NT2/D1 (cell line): ENCODE data around the gene PTPN14.

Experiments
- DNase-seq: peaks from one replicate; pipeline ENCODE4 v3.0.0-alpha.2; 2011; ENCODE audit warnings: low read depth, low spot score
- H3K27me3 ChIP-seq: 2 replicates; pipeline ENCODE4 v1.6.0; 2011; ENCODE audit warnings: mild to moderate bottlenecking; ENCODE audit not compliant: insufficient read length, insufficient read depth
- H3K36me3 ChIP-seq: 2 replicates; pipeline ENCODE4 v1.6.1; 2011; ENCODE audit warnings: mild to moderate bottlenecking, low read length, mixed read lengths; ENCODE audit not compliant: insufficient read depth, insufficient read length
- H3K4me1 ChIP-seq: 2 replicates; pipeline ENCODE4 v1.5.1; 2011; ENCODE audit not compliant: insufficient read depth, insufficient read length
- H3K4me3 ChIP-seq: 2 replicates; pipeline ENCODE4 v1.5.1; 2011; ENCODE audit warnings: low read depth; ENCODE audit not compliant: insufficient read length
- H3K9ac ChIP-seq: 2 replicates; pipeline ENCODE4 v1.6.0; 2011; ENCODE audit warnings: low read depth; ENCODE audit not compliant: insufficient read length
- H3K9me3 ChIP-seq: 2 replicates; pipeline ENCODE4 v1.5.1; 2011; ENCODE audit warnings: mild to moderate bottlenecking, low read length; ENCODE audit not compliant: insufficient read depth
- SUZ12 ChIP-seq: IDR thresholded peaks from 2 replicates; pipeline ENCODE4 v1.6.1; 2011; ENCODE audit not compliant: insufficient read length, insufficient read depth; ENCODE audit errors: extremely low read depth
- YY1 ChIP-seq: IDR thresholded peaks from 2 replicates; pipeline ENCODE4 v1.6.1; 2011; ENCODE audit not compliant: insufficient read length, insufficient read depth
- ZNF274 ChIP-seq: IDR thresholded peaks from 2 replicates; pipeline ENCODE4 v1.6.1; 2011; ENCODE audit warnings: mild to moderate bottlenecking, low read depth, low read length

The PTPN14 gene

DNA sequence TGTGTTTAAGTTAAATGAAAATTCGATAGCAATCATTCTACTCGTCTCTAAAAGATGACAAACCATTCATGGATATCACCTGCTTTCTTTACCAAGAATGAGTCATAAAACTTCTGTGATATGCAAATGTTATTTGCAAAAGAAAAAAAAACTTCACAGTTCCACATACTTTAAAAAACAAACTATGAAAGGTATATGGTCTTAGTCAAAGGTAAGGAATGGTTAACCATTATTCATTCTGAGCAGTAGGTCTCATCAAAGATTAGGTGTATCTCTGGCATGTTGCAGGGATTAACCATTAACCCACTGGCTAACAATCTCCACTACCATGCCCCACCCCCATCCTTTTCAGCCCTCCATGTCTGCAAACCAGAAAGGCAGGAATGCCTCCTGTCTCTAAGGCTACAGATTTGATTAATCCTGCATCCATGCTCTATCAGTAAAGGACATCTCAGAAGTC is 44.4 kb downstream of the PTPN14 start:
- Histone ChIP-seq H3K4me3 (no peak overlapping the region), H3K36me3 (peaks cover 34% of the 10 kb centered on the region), H3K9me3 (peaks cover 38% of the 10 kb centered on the region), H3K4me1 (peaks cover 5% of the 10 kb centered on the region), H3K27me3 (no peaks in the 10 kb centered on the region), H3K9ac (no peak overlapping the region)
- TF ChIP-seq SUZ12 (no peak), YY1 (no peak), ZNF274 (no peak)
- no peak for DNase-seq

DNA sequence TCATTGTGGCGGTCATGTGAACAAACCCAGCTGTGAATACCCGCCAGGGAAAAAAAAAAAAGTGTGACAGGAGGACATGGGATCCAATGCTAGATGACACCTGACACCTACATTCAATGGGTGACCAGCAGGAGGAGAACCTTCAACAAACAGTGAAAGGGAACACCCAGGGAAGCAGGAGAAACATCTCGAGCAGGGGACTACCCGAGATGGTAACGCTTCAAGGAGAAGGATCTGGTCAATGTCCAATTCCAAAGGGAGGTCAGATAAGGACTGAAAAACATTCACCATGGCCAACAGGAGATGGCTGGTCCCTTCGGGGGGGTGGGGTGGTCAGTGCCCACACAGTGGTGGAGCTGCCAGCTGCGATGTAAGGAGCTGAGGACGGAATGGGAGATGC is 46.3 kb downstream of the PTPN14 start:
- no peak overlapping the region for H3K4me3 ChIP-seq
- no peak overlapping the region for H3K9ac ChIP-seq
- no peaks in the 10 kb centered on the region for H3K27me3 ChIP-seq
- peaks cover 19% of the 10 kb centered on the region for H3K9me3 ChIP-seq
- no peak for DNase-seq
- TF ChIP-seq ZNF274 (no peak), SUZ12 (no peak), YY1 (no peak)
- peaks cover 5% of the 10 kb centered on the region for H3K4me1 ChIP-seq
- peaks cover 33% of the 10 kb centered on the region for H3K36me3 ChIP-seq

DNA sequence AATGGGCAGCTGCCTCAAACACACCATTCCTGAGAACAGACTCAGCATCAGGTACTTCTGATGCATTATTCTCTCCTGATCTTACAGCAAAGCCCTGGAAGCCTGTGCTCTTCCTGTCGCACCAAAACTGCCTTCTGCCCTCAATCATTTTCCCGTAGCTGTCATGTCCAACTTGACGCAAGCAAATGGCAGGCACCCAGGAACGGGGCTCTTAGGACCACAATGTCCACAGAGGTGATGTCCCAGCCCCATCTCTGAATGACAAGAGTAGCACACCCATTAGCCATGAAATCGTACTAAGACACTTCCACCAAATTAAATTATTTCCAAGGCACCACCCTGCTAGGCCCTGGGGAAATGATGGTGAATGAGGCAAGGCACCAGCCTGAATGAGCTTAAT is 47.1 kb downstream of the PTPN14 start:
- H3K4me3 ChIP-seq, result no peak overlapping the region
- TF ChIP-seq SUZ12 (no peak), ZNF274 (no peak), YY1 (no peak)
- peaks cover 11% of the 10 kb centered on the region; the same call in 1 of the 2 replicates for H3K9me3 ChIP-seq
- H3K36me3 ChIP-seq, result peaks cover 31% of the 10 kb centered on the region
- no peak for DNase-seq
- H3K9ac ChIP-seq, result no peak overlapping the region
- H3K27me3 ChIP-seq, result no peaks in the 10 kb centered on the region
- H3K4me1 ChIP-seq, result peaks cover 5% of the 10 kb centered on the region

DNA sequence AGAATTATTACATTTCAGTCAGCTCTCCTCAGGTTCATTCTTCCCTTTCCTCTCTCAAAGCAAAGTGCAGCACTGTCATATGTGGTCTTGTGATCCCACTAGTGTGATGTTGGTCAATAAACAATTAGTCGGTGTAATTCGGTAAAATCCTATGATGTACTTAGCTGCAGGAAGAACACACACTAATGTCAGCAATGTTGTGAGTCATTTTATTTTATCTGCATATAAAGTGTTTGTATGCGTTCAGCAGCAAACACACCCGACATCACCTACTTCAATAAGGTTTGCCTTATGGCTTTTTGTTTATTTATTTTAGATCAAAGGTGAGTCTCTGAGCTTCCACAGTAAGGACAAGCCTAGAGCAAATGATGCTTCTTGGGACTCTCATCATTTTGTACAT is 47.8 kb downstream of the PTPN14 start:
- H3K4me3 ChIP-seq, result no peak overlapping the region
- H3K9me3 ChIP-seq, result 0 out of 2 replicates have a peak, but pooled peaks cover 3% of the 10 kb centered on the region
- no peak overlapping the region for H3K9ac ChIP-seq
- H3K36me3 ChIP-seq, result peaks cover 26% of the 10 kb centered on the region
- peaks cover 5% of the 10 kb centered on the region for H3K4me1 ChIP-seq
- TF ChIP-seq SUZ12, result no peak
- no peak for TF ChIP-seq ZNF274
- TF ChIP-seq YY1, result no peak
- DNase-seq, result no peak
- H3K27me3 ChIP-seq, result no peaks in the 10 kb centered on the region

DNA sequence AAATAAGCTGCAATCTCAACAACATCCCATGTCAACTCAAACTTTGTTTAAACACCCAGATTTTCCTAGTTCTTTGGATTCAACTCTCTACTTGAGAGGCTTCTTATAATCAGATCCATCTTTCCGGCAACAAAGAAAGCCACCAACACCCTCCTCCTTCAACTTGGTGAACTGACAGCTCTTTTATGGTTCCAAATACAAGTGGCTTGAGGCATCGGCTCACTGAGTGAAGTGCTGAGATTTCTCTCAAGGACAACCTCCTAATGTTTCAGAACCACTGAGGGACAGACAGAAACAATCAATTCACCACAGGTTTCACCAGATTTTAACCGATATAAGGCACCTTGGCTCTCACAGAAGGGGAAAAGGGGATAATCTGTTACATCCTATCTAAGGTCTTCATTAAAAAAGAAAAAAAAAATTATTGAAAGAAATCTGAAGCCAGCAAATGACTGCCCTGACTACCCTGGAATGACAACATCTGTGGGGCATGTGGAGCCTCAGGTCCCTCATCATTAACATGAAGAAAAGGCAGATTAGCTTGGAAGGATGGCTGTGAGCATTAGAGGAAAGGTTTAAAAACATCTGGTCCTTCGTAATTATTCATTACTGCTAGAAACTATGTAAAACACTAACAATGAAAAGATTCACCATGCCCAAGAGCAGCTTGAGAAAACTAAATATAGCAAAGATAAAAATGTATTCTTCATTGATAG is 50.9 kb downstream of the PTPN14 start:
- TF ChIP-seq ZNF274 (no peak), YY1 (no peak), SUZ12 (no peak)
- no peak overlapping the region for H3K4me3 ChIP-seq
- no peak for DNase-seq
- no peaks in the 10 kb centered on the region for H3K9me3 ChIP-seq
- peaks cover 3% of the 10 kb centered on the region for H3K4me1 ChIP-seq
- H3K27me3 ChIP-seq, result no peaks in the 10 kb centered on the region
- peaks cover 14% of the 10 kb centered on the region for H3K36me3 ChIP-seq
- no peak overlapping the region for H3K9ac ChIP-seq

DNA sequence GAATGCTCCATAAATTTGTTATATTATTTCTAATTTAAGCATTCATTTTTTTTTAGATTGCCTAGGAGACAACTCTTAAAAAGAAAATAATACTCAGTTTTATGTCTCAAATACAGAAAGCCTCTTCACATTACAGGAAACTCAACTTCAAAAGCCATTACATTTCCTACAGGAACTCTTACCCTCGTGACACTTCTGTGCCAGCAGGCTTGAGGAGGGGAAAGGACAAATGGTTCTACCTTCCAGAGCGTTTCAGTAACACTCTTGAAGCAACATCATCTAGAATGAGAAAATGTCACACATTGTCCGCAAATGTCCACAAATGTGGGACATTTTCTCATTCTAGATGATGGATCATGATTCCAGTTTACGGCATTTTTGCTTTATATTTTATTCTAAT is 51.7 kb downstream of the PTPN14 start:
- H3K9ac ChIP-seq, result no peak overlapping the region
- H3K36me3 ChIP-seq, result peaks cover 10% of the 10 kb centered on the region
- H3K9me3 ChIP-seq, result no peaks in the 10 kb centered on the region
- no peak overlapping the region for H3K4me3 ChIP-seq
- H3K27me3 ChIP-seq, result no peaks in the 10 kb centered on the region
- no peak for DNase-seq
- TF ChIP-seq YY1 (no peak), SUZ12 (no peak), ZNF274 (no peak)
- no peaks in the 10 kb centered on the region for H3K4me1 ChIP-seq

DNA sequence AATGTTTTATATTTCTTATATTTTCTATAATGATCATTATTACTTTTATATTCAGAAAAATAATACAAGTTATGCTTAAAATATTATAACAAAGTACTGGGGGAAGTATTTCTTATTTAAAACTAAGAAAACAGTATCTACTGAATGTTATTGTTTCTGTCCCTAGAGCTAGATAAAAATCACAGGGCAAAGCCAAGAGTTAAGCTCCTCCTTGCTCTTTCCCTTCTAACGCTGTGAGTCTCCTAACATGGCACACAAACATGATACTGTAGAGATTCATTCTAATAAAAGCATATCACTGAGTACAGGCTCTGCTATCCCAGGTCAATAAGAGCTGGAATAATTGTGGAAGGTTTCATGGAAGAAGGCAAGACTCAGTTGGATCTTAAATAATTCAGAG is 53.4 kb downstream of the PTPN14 start:
- Histone ChIP-seq H3K9me3 (no peaks in the 10 kb centered on the region), H3K36me3 (peaks cover 7% of the 10 kb centered on the region), H3K27me3 (no peaks in the 10 kb centered on the region), H3K4me3 (no peak overlapping the region), H3K9ac (no peak overlapping the region), H3K4me1 (peaks cover under 1% of the 10 kb centered on the region)
- DNase-seq, result no peak
- TF ChIP-seq SUZ12 (no peak), YY1 (no peak), ZNF274 (no peak)
